HL-60 (cell line): ENCODE measurements around the gene SH2D3C.
A peak's percentile ranks its signal among the peaks of the same experiment; 100 is the strongest.

Experiments used
- DNase-seq, 2 experiments: peaks; one replicate each; pipeline ENCODE4 v3.0.0-alpha.2; 2010 to 2020; ENCODE audit warnings: low read depth in 1 of 2, low spot score in 1 of 2
- H3K27ac ChIP-seq: fragments of 250-450 bp; sonication (Bioruptor Pico); replicated peaks from 2 replicates; pipeline ENCODE4 v1.5.1; 2020; ENCODE audit warnings: mild to moderate bottlenecking, moderate library complexity
- H3K27me3 ChIP-seq: fragments of 250-450 bp; sonication (Bioruptor Pico); 2 replicates; pipeline ENCODE4 v1.5.1; 2021; ENCODE audit warnings: mild to moderate bottlenecking, moderate library complexity; ENCODE audit not compliant: insufficient read depth, poor library complexity, severe bottlenecking
- H3K4me3 ChIP-seq: replicated peaks from 2 replicates; pipeline ENCODE4 v1.5.1; 2011; ENCODE audit warnings: mild to moderate bottlenecking, control low read depth, low read length; ENCODE audit not compliant: insufficient read depth
- CTCF ChIP-seq: IDR thresholded peaks from one replicate; pipeline ENCODE4 v1.5.1; 2011; ENCODE audit warnings: low read length, control low read depth, inconsistent platforms; ENCODE audit not compliant: insufficient read depth
- GABPA ChIP-seq: IDR thresholded peaks from 2 replicates; pipeline ENCODE4 v1.6.1; 2012; ENCODE audit warnings: low read depth
- POLR2AphosphoS5 ChIP-seq: IDR thresholded peaks from 2 replicates; pipeline ENCODE4 v1.6.1; 2012; ENCODE audit warnings: low read depth
- REST ChIP-seq: IDR thresholded peaks from 2 replicates; pipeline ENCODE4 v1.6.1; 2012; ENCODE audit warnings: low read depth; ENCODE audit not compliant: insufficient replicate concordance
- SPI1 ChIP-seq: IDR thresholded peaks from 2 replicates; pipeline ENCODE4 v1.6.1; 2012; ENCODE audit warnings: low read depth, mild to moderate bottlenecking, borderline replicate concordance

SH2D3C gene

GRCh38 chr9:127806871-127807270 lies 28.4 kb upstream of the SH2D3C start:
- Histone ChIP-seq H3K27me3 (no peaks in the 10 kb centered on the region), H3K4me3 (no peak overlapping the region), H3K27ac (no peak overlapping the region)
- TF ChIP-seq GABPA (no peak), CTCF (no peak), POLR2AphosphoS5 (no peak), REST (no peak), SPI1 (no peak)
- no peak for DNase-seq

GRCh38 chr9:127805620-127806019 lies 27.2 kb upstream of the SH2D3C start:
- no peak overlapping the region for H3K27ac ChIP-seq
- H3K4me3 ChIP-seq = no peak overlapping the region
- DNase-seq = peak in 1 of 2 experiments; percentile 60
- TF ChIP-seq SPI1 (no peak), POLR2AphosphoS5 (peak; percentile 23; the same call in 1 of the 2 replicates), CTCF (no peak)
- H3K27me3 ChIP-seq = no peaks in the 10 kb centered on the region

DNA sequence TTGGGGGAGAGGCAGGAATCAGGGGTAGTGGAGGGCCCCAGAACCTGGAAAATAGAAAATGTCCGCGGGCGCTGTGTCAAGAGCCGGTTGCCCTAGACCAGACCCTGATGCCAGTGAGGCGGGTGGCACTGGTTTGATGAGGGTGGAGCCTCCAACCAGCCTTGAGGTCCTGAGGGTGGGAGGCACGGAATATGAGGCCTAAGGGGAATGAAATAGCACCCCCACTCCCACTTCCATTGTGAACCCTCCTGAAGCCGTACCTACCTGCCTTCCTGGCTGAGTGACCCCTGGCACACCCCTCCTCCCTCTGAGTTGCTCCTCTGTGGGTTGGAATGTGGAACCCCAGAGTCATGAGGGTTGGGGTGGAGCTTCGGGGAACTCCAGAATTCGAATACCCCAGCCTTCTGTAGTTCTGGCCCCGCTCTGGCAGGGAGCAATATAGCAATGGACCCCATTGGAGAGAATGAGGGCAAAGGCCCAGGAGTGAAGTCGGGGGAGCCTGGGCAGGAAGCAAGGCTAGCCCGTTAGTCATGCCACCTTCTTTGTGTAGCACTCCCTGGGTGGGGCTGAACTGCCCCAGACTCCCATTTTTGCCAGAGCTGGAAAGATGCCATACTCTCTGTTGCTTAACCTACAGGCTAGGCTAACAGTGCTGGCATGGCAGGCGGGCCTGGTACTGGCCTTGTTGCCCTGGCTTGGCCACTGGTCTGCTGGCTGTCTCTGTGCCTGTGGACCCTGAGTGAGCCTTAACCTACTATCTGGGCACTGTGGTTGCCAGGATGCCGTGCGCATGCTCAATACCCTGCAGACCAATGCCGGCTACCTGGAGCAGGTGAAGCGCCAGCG lies 25.3 kb upstream of the SH2D3C start:
- H3K4me3 ChIP-seq = peak overlapping the region; percentile 92
- no peak for DNase-seq
- TF ChIP-seq REST = no peak
- no peak; the same call in 1 of the 2 replicates for TF ChIP-seq POLR2AphosphoS5
- TF ChIP-seq GABPA = no peak
- TF ChIP-seq CTCF = no peak
- no peak for TF ChIP-seq SPI1
- H3K27ac ChIP-seq = peak overlapping the region; percentile 82
- no peaks in the 10 kb centered on the region for H3K27me3 ChIP-seq
